Measurements from ENCODE around the gene SMNDC1.

- TF ChIP-seq, protein P1, sequence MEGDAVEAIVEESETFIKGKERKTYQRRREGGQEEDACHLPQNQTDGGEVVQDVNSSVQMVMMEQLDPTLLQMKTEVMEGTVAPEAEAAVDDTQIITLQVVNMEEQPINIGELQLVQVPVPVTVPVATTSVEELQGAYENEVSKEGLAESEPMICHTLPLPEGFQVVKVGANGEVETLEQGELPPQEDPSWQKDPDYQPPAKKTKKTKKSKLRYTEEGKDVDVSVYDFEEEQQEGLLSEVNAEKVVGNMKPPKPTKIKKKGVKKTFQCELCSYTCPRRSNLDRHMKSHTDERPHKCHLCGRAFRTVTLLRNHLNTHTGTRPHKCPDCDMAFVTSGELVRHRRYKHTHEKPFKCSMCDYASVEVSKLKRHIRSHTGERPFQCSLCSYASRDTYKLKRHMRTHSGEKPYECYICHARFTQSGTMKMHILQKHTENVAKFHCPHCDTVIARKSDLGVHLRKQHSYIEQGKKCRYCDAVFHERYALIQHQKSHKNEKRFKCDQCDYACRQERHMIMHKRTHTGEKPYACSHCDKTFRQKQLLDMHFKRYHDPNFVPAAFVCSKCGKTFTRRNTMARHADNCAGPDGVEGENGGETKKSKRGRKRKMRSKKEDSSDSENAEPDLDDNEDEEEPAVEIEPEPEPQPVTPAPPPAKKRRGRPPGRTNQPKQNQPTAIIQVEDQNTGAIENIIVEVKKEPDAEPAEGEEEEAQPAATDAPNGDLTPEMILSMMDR (IDR thresholded peaks at IDR 0.05; ENCODE audit: borderline replicate concordance, extremely low read depth, low read length, poor library complexity, severe bottlenecking) = no peak
- TF ChIP-seq EZH2 (IDR thresholded peaks at IDR 0.05; ENCODE audit: borderline replicate concordance, low read depth, low read length, severe bottlenecking) = no peak
Measured at GRCh38 chr10:110274647-110275046, 30.1 kb downstream of the SMNDC1 start.
